OCI-LY1 (cell line): Measurements from ENCODE around the gene CYB5A.

Source experiments
- CTCF ChIP-seq: fragments of 200-600 bp; sonication (generic), shearing (Covaris generic); IDR thresholded peaks from 2 replicates; pipeline ENCODE4 v1.5.1; 2017; ENCODE audit warnings: mild to moderate bottlenecking, antibody characterized with exemption, low read length, moderate library complexity, mixed read lengths
- EZH2 ChIP-seq: fragments of 200-600 bp; sonication (generic), shearing (Covaris generic); IDR thresholded peaks from 2 replicates; pipeline ENCODE4 v1.8.0; 2017; ENCODE audit warnings: borderline replicate concordance, mixed run types, mild to moderate bottlenecking, antibody characterized with exemption, low read length, moderate library complexity, mixed read lengths

- no peak for TF ChIP-seq CTCF
- TF ChIP-seq EZH2 = no peak
Measured at GRCh38 chr18:74268933-74269620, 22.7 kb downstream of the CYB5A start.
